Liver (tissue), 2 donors: ENCODE measurements around the gene POGK.

Experiments used
- CTCF ChIP-seq: fragments of 150-350 bp; IDR thresholded peaks from 2 replicates; pipeline ENCODE4 v1.5.1; 2017; ENCODE audit warnings: improper control_type of control experiment, low read depth, low read length; ENCODE audit not compliant: missing input control
- ZBTB33 ChIP-seq: IDR thresholded peaks from 2 replicates; pipeline ENCODE4 v1.6.1; 2016; ENCODE audit warnings: antibody characterized with exemption
- donor health status: healthy.

GRCh38 chr1:166865926-166866325, 26.7 kb downstream of the POGK start:
- TF ChIP-seq CTCF, result no peak
- TF ChIP-seq ZBTB33, result no peak
